Transverse colon (tissue), 4 donors: ENCODE data around the gene CAPS2. TPM values are rescaled to one million over a fixed set of nuclear protein-coding genes. Genes with fewer than 3 reads are reported as not detected.
A peak's percentile ranks its signal among the peaks of the same experiment; 100 is the strongest.

Experiments used
- DNase-seq: peaks from one replicate; pipeline ENCODE4 v3.0.0-alpha.2; 2019
- H3K27ac ChIP-seq, 4 donors: fragments of 200-600 bp; sonication (generic); 2 replicates each; pipeline ENCODE4 v1.5.1; 2016 to 2018; ENCODE audit warnings: inconsistent platforms in 4 of 4
- H3K27me3 ChIP-seq: fragments of 200-600 bp; sonication (generic); 2 replicates; pipeline ENCODE4 v1.5.1; 2017; ENCODE audit warnings: inconsistent platforms
- H3K36me3 ChIP-seq, 4 donors: fragments of 200-600 bp; sonication (generic); 2 replicates each; pipeline ENCODE4 v1.5.1; 2017 to 2019; ENCODE audit warnings: inconsistent platforms in 4 of 4
- H3K4me1 ChIP-seq, 4 donors: fragments of 200-600 bp; sonication (generic); 2 replicates each; pipeline ENCODE4 v1.5.1; 2017 to 2020; ENCODE audit warnings: inconsistent platforms in 4 of 4
- H3K4me3 ChIP-seq, 4 donors: fragments of 200-600 bp; sonication (generic); 1 replicate in 1 of 4; 2 replicates in 3 of 4; pipeline versions ENCODE4 v1.5.1 to v1.6.1; 2017 to 2019; ENCODE audit warnings: inconsistent platforms in 4 of 4
- H3K9me3 ChIP-seq, 2 donors: fragments of 200-600 bp; sonication (generic); 2 replicates each; pipeline ENCODE4 v1.5.1; 2017 to 2019; ENCODE audit warnings: inconsistent platforms in 2 of 2
- EP300 ChIP-seq: sonication (generic); formaldehyde crosslinking; IDR thresholded peaks from one replicate; pipeline ENCODE4 v1.6.1; 2017; ENCODE audit warnings: antibody characterized with exemption, low read depth
- POLR2A ChIP-seq: fragments of 450-650 bp; IDR thresholded peaks from one replicate; pipeline ENCODE4 v1.6.1; 2016; ENCODE audit warnings: antibody characterized with exemption, mild to moderate bottlenecking, moderate library complexity
- POLR2AphosphoS5 ChIP-seq, 3 donors: sonication (generic); formaldehyde crosslinking; IDR thresholded peaks; one replicate each; pipeline ENCODE4 v1.6.1; 2016; ENCODE audit warnings: antibody characterized with exemption in 3 of 3
- WGBS, 2 donors: methylation state at CpG; one replicate each; pipeline ENCODE4 v1.1.5; 2018; ENCODE audit warnings: low coverage in 1 of 2; 5-methylcytosine and 5-hydroxymethylcytosine counted together
- in situ Hi-C, 4 donors: fragments of 200-750 bp; cut with MboI; loops; one replicate each; pipeline versions ENCODE4 v1.15.0 to v1.15.1; 2017; ENCODE audit warnings: low sequenced_read_pairs in 3 of 4, low pct_ligation_motif_present in 1 of 4, low pct_unique_long_range_greater_than_20kb in 1 of 4
- intact Hi-C: fragments of 100-400 bp; cut with DNase I; formaldehyde crosslinking; loops from one replicate; pipeline ENCODE4 v1.15.1; 2023; ENCODE audit warnings: low total_unique reads
- total RNA-seq, 4 donors: library from RNA; depleted of rRNA; stranded (reverse); fragments of >200 nt; gene quantifications; one replicate each; pipeline ENCODE4 v1.1.0, GENCODE V29; 2016
- TF ChIP-seq, protein P1 (sequence below), 5 experiments: fragments of 200-600 bp in 3 of 5; fragments of 450-650 bp in 2 of 5; sonication (generic) in 3 of 5; IDR thresholded peaks; 1 replicate in 2 of 5; 2 replicates in 3 of 5; pipeline ENCODE4 v1.5.1; 2016 to 2017; ENCODE audit warnings: antibody characterized with exemption in 5 of 5, inconsistent platforms in 3 of 5, mild to moderate bottlenecking in 2 of 5, moderate library complexity in 1 of 5

The CAPS2 gene
- total RNA-seq: 10 to 100 TPM in 1 of 4 donors, 1 to 10 TPM in 3; 2.0 to 10.3 (median 4.9) TPM

DNA sequence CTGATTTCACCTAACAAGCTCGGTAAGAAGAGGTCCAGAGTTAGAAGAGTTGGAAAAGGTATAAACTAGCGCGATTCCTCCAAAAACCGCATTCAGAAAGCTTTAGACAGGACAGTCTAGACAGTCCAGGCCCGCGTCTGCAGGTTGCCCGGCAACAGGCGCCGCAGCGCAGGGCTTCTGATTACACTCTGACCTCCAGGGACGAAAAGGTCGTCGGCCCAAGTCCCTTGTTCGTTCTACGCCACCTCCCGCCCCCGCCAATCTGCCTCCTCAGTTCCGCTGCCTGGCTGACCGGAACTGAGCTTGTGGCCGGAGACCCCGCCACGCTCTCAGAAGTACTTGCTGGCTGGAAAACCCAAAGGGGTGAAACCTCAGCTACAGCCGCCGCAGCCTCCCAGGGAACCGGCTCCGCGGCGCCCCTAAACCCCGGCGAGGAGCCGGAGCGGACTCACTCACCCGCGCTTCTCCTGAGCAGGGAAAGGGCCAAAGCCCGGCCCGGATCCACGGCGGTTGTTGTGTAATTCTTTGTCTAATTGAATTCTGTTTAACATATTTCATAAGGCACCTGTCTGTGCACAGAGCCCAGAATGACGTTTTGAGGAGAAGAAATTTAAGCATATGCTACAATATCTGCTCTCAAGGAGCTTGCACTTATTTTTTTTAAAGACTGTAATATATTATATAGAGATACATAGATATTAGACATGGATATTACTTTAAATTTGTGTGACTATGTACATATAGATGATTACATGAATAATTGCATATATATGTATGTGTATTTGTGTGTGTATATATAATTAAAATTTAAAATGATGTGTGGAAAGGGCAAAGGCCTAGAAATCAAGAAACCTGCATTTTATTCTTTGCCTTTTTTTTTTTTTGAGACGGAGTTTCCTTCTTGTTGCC, at the start of gene CAPS2:
Gene CAPS2 (minus strand): TSS at position 407 of the 909 bp plus-strand sequence. CDS start 3,826 bp downstream, outside the sequence.
- no peaks in the 10 kb centered on the region for H3K36me3 ChIP-seq
- H3K27ac ChIP-seq: peak within 1 kb of the TSS; percentile 11 to 63 (median 50)
- H3K4me3 ChIP-seq: peak within 1 kb of the TSS; percentile 31 to 69 (median 48)
- H3K4me1 ChIP-seq: peaks cover 0 to 11% (median 6%) of the 10 kb centered on the region in 4 donors
- intact Hi-C loops: loop anchor here (2.0 to 10.0 kb wide), 2 partner anchors 61 to 155 kb away; partner anchors contain the start of genes GLIPR1 and GLIPR1L2
- DNase-seq: peak; percentile 82
- TF ChIP-seq, protein P1, sequence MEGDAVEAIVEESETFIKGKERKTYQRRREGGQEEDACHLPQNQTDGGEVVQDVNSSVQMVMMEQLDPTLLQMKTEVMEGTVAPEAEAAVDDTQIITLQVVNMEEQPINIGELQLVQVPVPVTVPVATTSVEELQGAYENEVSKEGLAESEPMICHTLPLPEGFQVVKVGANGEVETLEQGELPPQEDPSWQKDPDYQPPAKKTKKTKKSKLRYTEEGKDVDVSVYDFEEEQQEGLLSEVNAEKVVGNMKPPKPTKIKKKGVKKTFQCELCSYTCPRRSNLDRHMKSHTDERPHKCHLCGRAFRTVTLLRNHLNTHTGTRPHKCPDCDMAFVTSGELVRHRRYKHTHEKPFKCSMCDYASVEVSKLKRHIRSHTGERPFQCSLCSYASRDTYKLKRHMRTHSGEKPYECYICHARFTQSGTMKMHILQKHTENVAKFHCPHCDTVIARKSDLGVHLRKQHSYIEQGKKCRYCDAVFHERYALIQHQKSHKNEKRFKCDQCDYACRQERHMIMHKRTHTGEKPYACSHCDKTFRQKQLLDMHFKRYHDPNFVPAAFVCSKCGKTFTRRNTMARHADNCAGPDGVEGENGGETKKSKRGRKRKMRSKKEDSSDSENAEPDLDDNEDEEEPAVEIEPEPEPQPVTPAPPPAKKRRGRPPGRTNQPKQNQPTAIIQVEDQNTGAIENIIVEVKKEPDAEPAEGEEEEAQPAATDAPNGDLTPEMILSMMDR (IDR thresholded peaks at IDR 0.05): no peak
- peak; percentile 6 to 43 (median 42) for TF ChIP-seq POLR2AphosphoS5 (IDR thresholded peaks at IDR 0.05)
- no peak for TF ChIP-seq POLR2A
- TF ChIP-seq EP300: no peak
- in situ Hi-C loops: loop anchor here in 2 of 4 donors (10.0 kb wide), 1 partner anchor 175 kb away; no protein-coding TSS in a partner anchor
- no peaks in the 10 kb centered on the region for H3K9me3 ChIP-seq
- H3K27me3 ChIP-seq: no peaks in the 10 kb centered on the region
- WGBS, 2 donors: 3 to 10% methylated on average over 10 to 37 of the region's 40 CpGs

DNA sequence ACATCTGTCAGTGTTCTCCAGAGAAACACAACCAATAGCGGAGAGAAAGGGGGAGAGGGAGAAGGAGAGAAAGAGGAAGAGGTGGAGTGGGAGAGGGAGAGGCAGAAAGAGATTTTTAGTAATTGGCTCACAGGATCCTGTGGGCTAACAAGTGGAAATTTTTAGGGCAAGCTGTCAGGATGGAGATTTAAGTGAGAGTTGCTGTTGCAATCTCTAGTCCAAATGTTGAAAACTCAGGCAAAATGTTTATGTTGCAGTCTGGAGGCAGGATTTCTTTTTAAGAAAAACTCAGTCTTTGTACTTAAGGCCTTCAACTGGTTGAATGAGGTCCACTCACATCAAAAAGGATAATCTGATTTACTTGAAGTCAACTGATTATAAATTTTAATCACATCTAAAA, 48.2 kb upstream of the CAPS2 start:
- Histone ChIP-seq H3K27me3 (no peaks in the 10 kb centered on the region), H3K4me1 (no peaks in the 10 kb centered on the region), H3K36me3 (no peaks in the 10 kb centered on the region), H3K9me3 (no peaks in the 10 kb centered on the region), H3K27ac (no peak overlapping the region), H3K4me3 (no peak overlapping the region)
- WGBS, 2 donors: 57 to 76% methylated on average over 1 of the region's 1 CpG
- intact Hi-C loops: no loop called here
- no peak for TF ChIP-seq POLR2A
- TF ChIP-seq POLR2AphosphoS5 (IDR thresholded peaks at IDR 0.05): no peak
- DNase-seq: no peak
- in situ Hi-C loops: no loop called here

DNA sequence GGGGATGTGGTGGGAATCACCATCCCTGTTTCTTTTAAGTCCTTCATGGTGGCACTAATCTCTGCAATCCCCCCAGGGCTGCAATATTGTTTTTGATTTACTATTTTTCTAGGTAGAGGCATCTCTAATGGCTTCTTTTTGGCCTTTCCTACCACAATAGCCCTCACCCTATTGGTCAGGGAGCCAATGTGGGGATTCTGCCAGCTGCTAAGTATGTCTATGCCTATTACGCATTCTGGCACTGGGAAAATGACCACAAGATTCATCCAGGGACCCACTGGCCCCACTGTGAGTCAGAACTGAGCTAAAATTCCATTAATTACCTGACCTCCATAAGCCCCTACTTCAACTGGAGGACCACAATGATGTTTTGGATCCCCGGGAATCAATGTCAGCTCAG, 44.8 kb upstream of the CAPS2 start:
- Histone ChIP-seq H3K27ac (no peak overlapping the region), H3K4me3 (no peak overlapping the region), H3K4me1 (no peaks in the 10 kb centered on the region), H3K36me3 (no peaks in the 10 kb centered on the region), H3K9me3 (no peaks in the 10 kb centered on the region), H3K27me3 (no peaks in the 10 kb centered on the region)
- no peak for DNase-seq
- TF ChIP-seq, protein P1 (IDR thresholded peaks at IDR 0.05): no peak
- TF ChIP-seq POLR2A (no peak), POLR2AphosphoS5 (IDR thresholded peaks at IDR 0.05) (no peak), EP300 (no peak)
- intact Hi-C loops (no loop called here), in situ Hi-C loops (no loop called here)
- WGBS, 2 donors: 100% methylated on average over 2 of the region's 2 CpGs; no CpG with 5 or more reads in 1 of the 2 donors

DNA sequence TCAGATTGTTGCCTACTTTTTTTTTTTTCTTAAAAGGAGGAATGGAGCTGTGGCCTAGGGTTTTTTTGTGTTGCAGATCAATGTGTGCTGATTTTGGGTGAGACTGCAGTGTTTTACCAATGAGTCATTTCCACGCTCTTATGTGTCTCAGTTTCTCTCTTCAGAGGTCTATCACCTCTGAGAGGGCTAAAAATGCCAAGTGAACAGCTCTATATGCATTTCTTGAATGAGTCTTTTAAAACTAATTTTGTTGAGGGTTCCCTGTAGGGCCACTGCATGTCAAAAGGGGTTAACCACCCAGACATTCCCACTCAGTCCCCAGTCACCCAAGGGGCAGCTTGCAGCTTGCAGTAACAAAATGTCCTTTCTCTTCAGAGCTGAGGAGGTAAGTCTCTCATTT, 36.5 kb upstream of the CAPS2 start:
- no peaks in the 10 kb centered on the region for H3K9me3 ChIP-seq
- in situ Hi-C loops (no loop called here), intact Hi-C loops (no loop called here)
- H3K4me1 ChIP-seq: peaks cover 0 to 4% (median 0%) of the 10 kb centered on the region in 4 donors
- H3K4me3 ChIP-seq: no peak overlapping the region
- no peaks in the 10 kb centered on the region for H3K27me3 ChIP-seq
- WGBS, 2 donors: 86 to 91% methylated on average over 1 of the region's 1 CpG
- no peak for DNase-seq
- no peaks in the 10 kb centered on the region for H3K36me3 ChIP-seq
- H3K27ac ChIP-seq: no peak overlapping the region
- no peak for TF ChIP-seq EP300
- TF ChIP-seq POLR2A: no peak
- TF ChIP-seq, protein P1 (IDR thresholded peaks at IDR 0.05): no peak
- TF ChIP-seq POLR2AphosphoS5 (IDR thresholded peaks at IDR 0.05): no peak
